HepG2 (cell line): ENCODE data around the gene GPBAR1. TPM values are rescaled to one million over a fixed set of nuclear protein-coding genes. Genes with fewer than 3 reads are reported as not detected.
A peak's percentile ranks its signal among the peaks of the same experiment; 100 is the strongest.

Experiments
- ATAC-seq: fragments of 200-7000 bp; cut with Tn5 transposase; 3 replicates; pipeline ENCODE4 v1.9.1; 2020; ENCODE audit warnings: mild to moderate bottlenecking, moderate library complexity
- BruUV-seq: library from RNA; stranded (reverse); fragments of 400-500 nt; replicated peaks from 2 replicates; lab custom pipeline; 2021; lab: Mats Ljungman, UMichigan
- CTCF ChIA-PET: fragments of 300-600 bp; formaldehyde crosslinking; extraction: SDS; loops from one replicate; lab custom pipeline; 2021; ENCODE audit warnings: low total read pairs, inconsistent platforms, low intra/inter-chr PET ratio; lab: Yijun Ruan, JAX
- POLR2A ChIA-PET: fragments of 350-600 bp; sonication (Branson Sonifier 250); formaldehyde crosslinking; loops from one replicate; lab custom pipeline; 2020; ENCODE audit warnings: antibody characterized with exemption, inconsistent platforms; lab: Yijun Ruan, JAX
- DNase-seq: peaks from one replicate; pipeline ENCODE4 v3.0.0-alpha.2; 2015; ENCODE audit warnings: low spot score
- FAIRE-seq: peaks from 3 replicates; lab custom pipeline; 2011; peaks lifted over from hg19 to GRCh38; lab: Jason Lieb, UNC
- H2AFZ ChIP-seq: one replicate; pipeline ENCODE4 v1.6.1; 2011; ENCODE audit warnings: low read length, inconsistent platforms
- H3K27ac ChIP-seq: fragments of 300-600 bp; 3 replicates; pipeline ENCODE4 v1.8.0; 2011; ENCODE audit warnings: mixed run types, mild to moderate bottlenecking, mixed read lengths, low read length, inconsistent platforms; ENCODE audit not compliant: insufficient read depth; ENCODE audit errors: extremely low read length
- H3K27me3 ChIP-seq, 2 experiments: fragments of 200-600 bp in 1 of 2; 2 replicates in 1 of 2; 3 replicates in 1 of 2; pipeline versions ENCODE4 v1.6.0 to v1.8.0; 2011; ENCODE audit warnings: low read length in 2 of 2, mild to moderate bottlenecking in 2 of 2, moderate library complexity in 2 of 2, inconsistent platforms in 1 of 2; ENCODE audit not compliant: insufficient read depth in 2 of 2, control insufficient read depth in 1 of 2
- H3K36me3 ChIP-seq, 2 experiments: fragments of 200-600 bp in 1 of 2; replicated peaks in 1 of 2; 2 replicates in 1 of 2; 3 replicates in 1 of 2; pipeline versions ENCODE4 v1.5.1 to v1.8.0; 2011; ENCODE audit warnings: low read length in 2 of 2, inconsistent platforms in 1 of 2; ENCODE audit not compliant: insufficient read depth in 2 of 2, control insufficient read depth in 1 of 2
- H3K4me1 ChIP-seq: 2 replicates; pipeline ENCODE4 v1.5.1; 2012; ENCODE audit warnings: low read length, inconsistent platforms; ENCODE audit not compliant: insufficient read depth
- H3K4me2 ChIP-seq: 2 replicates; pipeline ENCODE4 v1.6.0; 2011; ENCODE audit warnings: low read depth, low read length, inconsistent platforms
- H3K4me3 ChIP-seq, 3 experiments: fragments of 200-600 bp in 1 of 3; sonication (generic), shearing (Covaris generic) in 1 of 3; replicated peaks in 1 of 3; 2 replicates each; pipeline ENCODE4 v1.5.1; 2011 to 2016; ENCODE audit warnings: low read length in 3 of 3, inconsistent platforms in 2 of 3, low read depth in 2 of 3, mild to moderate bottlenecking in 2 of 3, control low read depth in 1 of 3, mixed read lengths in 1 of 3; ENCODE audit not compliant: insufficient read depth in 1 of 3
- H3K79me2 ChIP-seq: one replicate; pipeline ENCODE4 v1.6.1; 2011; ENCODE audit warnings: low read length, inconsistent platforms; ENCODE audit not compliant: insufficient read depth
- H3K9ac ChIP-seq: 2 replicates; pipeline ENCODE4 v1.6.0; 2011; ENCODE audit warnings: mild to moderate bottlenecking, low read depth, low read length, inconsistent platforms; ENCODE audit not compliant: insufficient read depth
- H3K9me3 ChIP-seq: 2 replicates; pipeline ENCODE4 v1.5.1; 2012; ENCODE audit warnings: mild to moderate bottlenecking, low read length
- H4K20me1 ChIP-seq: 2 replicates; pipeline ENCODE4 v1.6.0; 2011; ENCODE audit warnings: inconsistent platforms, mild to moderate bottlenecking, low read length, moderate library complexity; ENCODE audit not compliant: insufficient read depth
- EHMT2 ChIP-seq: fragments of 200-600 bp; sonication (generic); IDR thresholded peaks from 2 replicates; pipeline ENCODE4 v1.7.0; 2017; ENCODE audit warnings: antibody characterized with exemption, low read depth, low read length, borderline replicate concordance
- FOXO1 ChIP-seq: sonication (generic); formaldehyde crosslinking; IDR thresholded peaks from 2 replicates; pipeline ENCODE4 v1.4.0; 2020; ENCODE audit warnings: missing genetic modification reagents
- IKZF4 ChIP-seq: sonication (generic); formaldehyde crosslinking; IDR thresholded peaks from 2 replicates; pipeline ENCODE4 v1.5.1; 2020; ENCODE audit warnings: borderline replicate concordance, mild to moderate bottlenecking, low read depth, missing genetic modification reagents; ENCODE audit errors: not compliant biosample characterization
- POLR2A ChIP-seq, 2 experiments: IDR thresholded peaks; 2 replicates each; pipeline ENCODE4 v1.6.1; 2011; ENCODE audit warnings: low read depth in 2 of 2, low read length in 2 of 2, mild to moderate bottlenecking in 1 of 2, moderate library complexity in 1 of 2; ENCODE audit not compliant: insufficient read depth in 1 of 2
- POLR2AphosphoS2 ChIP-seq: IDR thresholded peaks from 2 replicates; pipeline ENCODE4 v1.6.1; 2011; ENCODE audit warnings: low read depth, low read length, improper control_type of control experiment
- SALL1 ChIP-seq: sonication (generic); formaldehyde crosslinking; IDR thresholded peaks from 2 replicates; pipeline ENCODE4 v1.8.0; 2022; ENCODE audit warnings: mild to moderate bottlenecking, missing genetic modification reagents
- ZBTB33 ChIP-seq: sonication (generic); formaldehyde crosslinking; IDR thresholded peaks from 2 replicates; pipeline ENCODE4 v1.4.0; 2020; ENCODE audit warnings: missing genetic modification reagents
- ZNF101 ChIP-seq: sonication (generic); formaldehyde crosslinking; IDR thresholded peaks from 2 replicates; pipeline ENCODE4 v1.4.0; 2020; ENCODE audit warnings: mild to moderate bottlenecking, low read depth, missing genetic modification reagents, borderline replicate concordance
- ZNF121 ChIP-seq: sonication (generic); formaldehyde crosslinking; IDR thresholded peaks from 2 replicates; pipeline ENCODE4 v1.5.0; 2020; ENCODE audit warnings: mild to moderate bottlenecking, missing genetic modification reagents
- ZNF18 ChIP-seq: sonication (generic); formaldehyde crosslinking; IDR thresholded peaks from 2 replicates; pipeline ENCODE4 v1.8.0; 2022; ENCODE audit warnings: mild to moderate bottlenecking, missing genetic modification reagents; ENCODE audit not compliant: insufficient replicate concordance
- ZNF629 ChIP-seq: sonication (generic); formaldehyde crosslinking; conservative IDR thresholded peaks from 2 replicates; pipeline ENCODE4 v1.5.0; 2020; ENCODE audit warnings: missing genetic modification reagents
- WGBS: methylation state at CpG from one replicate; pipeline ENCODE4 v1.1.6; 2017; ENCODE audit warnings: low lambda C conversion rate; 5-methylcytosine and 5-hydroxymethylcytosine counted together
- in situ Hi-C: cut with HindIII; loops from 2 replicates; pipeline ENCODE4 v1.10.0; 2017; ENCODE audit warnings: low pct_unique_long_range_greater_than_20kb; ENCODE audit not compliant: extremely low pct_ligation_motif_present
- intact Hi-C: fragments of 100-400 bp; cut with micrococcal nuclease; formaldehyde crosslinking; loops from one replicate; pipeline ENCODE4 v1.10.0; 2022; ENCODE audit not compliant: unreplicated experiment
- polyA plus RNA-seq, 8 experiments: library from polyadenylated mRNA; depleted of rRNA in 3 of 8; stranded (reverse) in 7 of 8; unstranded in 1 of 8; fragments of >200 nt; fragmentation: Illumina TruSeq in 4 of 8; extraction: Trizol in 4 of 8; gene quantifications; 2 replicates each; pipeline versions ENCODE4 v1.2.1 to v1.2.3, GENCODE V29; 2011 to 2016; ENCODE audit warnings: low read depth in 4 of 8, missing spikeins in 1 of 8, mixed read lengths in 1 of 8; ENCODE audit not compliant: insufficient read depth in 1 of 8
- total RNA-seq, 5 experiments: library from RNA; depleted of rRNA; stranded (reverse); fragments of >200 nt; fragmentation: Illumina TruSeq; extraction: Trizol; gene quantifications; 2 replicates each; pipeline ENCODE4 v1.2.3, GENCODE V29; 2016; ENCODE audit warnings: low read depth in 1 of 5
- TF ChIP-seq, protein P1 (sequence below): fragments of 450-650 bp; IDR thresholded peaks from 2 replicates; pipeline ENCODE4 v1.6.1; 2017
- TF ChIP-seq, protein P2 (sequence below): sonication (generic); formaldehyde crosslinking; IDR thresholded peaks from 2 replicates; pipeline ENCODE4 v1.5.0; 2020; ENCODE audit warnings: missing genetic modification reagents
- TF ChIP-seq, protein P3 (sequence below): sonication (generic); formaldehyde crosslinking; IDR thresholded peaks from 2 replicates; pipeline ENCODE4 v1.4.0; 2020; ENCODE audit warnings: mild to moderate bottlenecking, low read depth, missing genetic modification reagents

Gene GPBAR1
- total and polyA plus RNA-seq, 2 of the 13 experiments (the other 11 are each of a cell fraction or from before 2014, with no cell fraction given) = 0.05 to 0.09 TPM

GRCh38 chr2:218271865-218272530, 11.2 kb downstream of the GPBAR1 start:
- H3K4me2 ChIP-seq = peak overlapping the region; percentile 99
- no TSS peak for BruUV-seq
- peaks cover 40% of the 10 kb centered on the region for H3K4me1 ChIP-seq
- peak overlapping the region in 2 of 3 experiments; percentile 91 to 96; a peak in 2 of 6 replicates for H3K4me3 ChIP-seq
- ChIA-PET CTCF (interaction anchor here (0.8 to 2.0 kb wide), 9 partner anchors 15 to 194 kb away, joined by 3 to 13 read pairs (median 7); partner anchors contain the start of genes CATIP and TMBIM1), POLR2A (interaction anchor here (0.5 to 7.5 kb wide), 5 partner anchors 13 to 175 kb away, joined by 3 to 121 read pairs (median 10); partner anchors contain the start of genes CATIP and TMBIM1)
- peaks cover 27 to 43% of the 10 kb centered on the region in 2 experiments for H3K36me3 ChIP-seq
- DNase-seq = no peak
- peaks cover 21% of the 10 kb centered on the region for H3K79me2 ChIP-seq
- H3K27me3 ChIP-seq = no peaks in the 10 kb centered on the region; a peak in 1 of 5 replicates
- H2AFZ ChIP-seq = no peak overlapping the region
- 88% methylated on average over 5 of the region's 5 CpGs for WGBS
- in situ Hi-C loops = loop anchor here (5.0 to 10.0 kb wide), 2 partner anchors 193 to 375 kb away; no protein-coding TSS in a partner anchor
- intact Hi-C loops = loop anchor here (1.0 to 5.0 kb wide), 7 partner anchors 12 to 244 kb away; partner anchors contain the start of genes ARPC2 and CATIP
- no peak for ATAC-seq
- no peaks in the 10 kb centered on the region for H3K9me3 ChIP-seq
- no peak for FAIRE-seq
- H4K20me1 ChIP-seq = no peaks in the 10 kb centered on the region; the same call in 1 of the 2 replicates
- H3K27ac ChIP-seq = peak overlapping the region; percentile 5
- peak overlapping the region; percentile 84; the same call in 1 of the 2 replicates for H3K9ac ChIP-seq
- no peak for TF ChIP-seq ZNF121
- no peak for TF ChIP-seq SALL1
- TF ChIP-seq ZNF101 (CRISPR knock-in tag) = no peak
- TF ChIP-seq FOXO1 (CRISPR knock-in tag) = no peak
- no peak for TF ChIP-seq EHMT2
- TF ChIP-seq, protein P1, sequence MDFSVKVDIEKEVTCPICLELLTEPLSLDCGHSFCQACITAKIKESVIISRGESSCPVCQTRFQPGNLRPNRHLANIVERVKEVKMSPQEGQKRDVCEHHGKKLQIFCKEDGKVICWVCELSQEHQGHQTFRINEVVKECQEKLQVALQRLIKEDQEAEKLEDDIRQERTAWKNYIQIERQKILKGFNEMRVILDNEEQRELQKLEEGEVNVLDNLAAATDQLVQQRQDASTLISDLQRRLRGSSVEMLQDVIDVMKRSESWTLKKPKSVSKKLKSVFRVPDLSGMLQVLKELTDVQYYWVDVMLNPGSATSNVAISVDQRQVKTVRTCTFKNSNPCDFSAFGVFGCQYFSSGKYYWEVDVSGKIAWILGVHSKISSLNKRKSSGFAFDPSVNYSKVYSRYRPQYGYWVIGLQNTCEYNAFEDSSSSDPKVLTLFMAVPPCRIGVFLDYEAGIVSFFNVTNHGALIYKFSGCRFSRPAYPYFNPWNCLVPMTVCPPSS = no peak
- TF ChIP-seq, protein P2, sequence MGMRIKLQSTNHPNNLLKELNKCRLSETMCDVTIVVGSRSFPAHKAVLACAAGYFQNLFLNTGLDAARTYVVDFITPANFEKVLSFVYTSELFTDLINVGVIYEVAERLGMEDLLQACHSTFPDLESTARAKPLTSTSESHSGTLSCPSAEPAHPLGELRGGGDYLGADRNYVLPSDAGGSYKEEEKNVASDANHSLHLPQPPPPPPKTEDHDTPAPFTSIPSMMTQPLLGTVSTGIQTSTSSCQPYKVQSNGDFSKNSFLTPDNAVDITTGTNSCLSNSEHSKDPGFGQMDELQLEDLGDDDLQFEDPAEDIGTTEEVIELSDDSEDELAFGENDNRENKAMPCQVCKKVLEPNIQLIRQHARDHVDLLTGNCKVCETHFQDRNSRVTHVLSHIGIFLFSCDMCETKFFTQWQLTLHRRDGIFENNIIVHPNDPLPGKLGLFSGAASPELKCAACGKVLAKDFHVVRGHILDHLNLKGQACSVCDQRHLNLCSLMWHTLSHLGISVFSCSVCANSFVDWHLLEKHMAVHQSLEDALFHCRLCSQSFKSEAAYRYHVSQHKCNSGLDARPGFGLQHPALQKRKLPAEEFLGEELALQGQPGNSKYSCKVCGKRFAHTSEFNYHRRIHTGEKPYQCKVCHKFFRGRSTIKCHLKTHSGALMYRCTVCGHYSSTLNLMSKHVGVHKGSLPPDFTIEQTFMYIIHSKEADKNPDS = 0 out of 2 replicates have a peak, but pooled peaks have one; percentile 26
- 0 out of 2 replicates have a peak, but pooled peaks have one; percentile 23 for TF ChIP-seq POLR2AphosphoS2
- no peak for TF ChIP-seq IKZF4 (CRISPR knock-in tag)
- no peak for TF ChIP-seq ZBTB33 (CRISPR knock-in tag)
- TF ChIP-seq, protein P3, sequence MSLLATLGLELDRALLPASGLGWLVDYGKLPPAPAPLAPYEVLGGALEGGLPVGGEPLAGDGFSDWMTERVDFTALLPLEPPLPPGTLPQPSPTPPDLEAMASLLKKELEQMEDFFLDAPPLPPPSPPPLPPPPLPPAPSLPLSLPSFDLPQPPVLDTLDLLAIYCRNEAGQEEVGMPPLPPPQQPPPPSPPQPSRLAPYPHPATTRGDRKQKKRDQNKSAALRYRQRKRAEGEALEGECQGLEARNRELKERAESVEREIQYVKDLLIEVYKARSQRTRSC (CRISPR knock-in tag) = no peak
- TF ChIP-seq ZNF629 = peak; percentile 62; the same call in 1 of the 2 replicates
- TF ChIP-seq ZNF18 (CRISPR knock-in tag) = peak; percentile 48
- TF ChIP-seq POLR2A (IDR thresholded peaks at IDR 0.05; ENCODE audit: insufficient read depth in 1 of 2, low read depth in 2 of 2, low read length in 2 of 2) = peak in 1 of 2 experiments; percentile 13; a peak in 2 of 4 replicates
